HUES64 (cell line): ENCODE results near the gene SHISA7.

Experiments
- H3K27ac ChIP-seq: 2 replicates; pipeline ENCODE4 v1.7.0; 2013; ENCODE audit warnings: low read depth, low read length, inconsistent platforms
- H3K27me3 ChIP-seq: 2 replicates; pipeline ENCODE4 v1.6.1; 2013; ENCODE audit warnings: mild to moderate bottlenecking, low read length; ENCODE audit not compliant: insufficient read depth
- H3K36me3 ChIP-seq: 2 replicates; pipeline ENCODE4 v1.6.1; 2013; ENCODE audit warnings: mild to moderate bottlenecking, low read length; ENCODE audit not compliant: insufficient read depth
- H3K4me1 ChIP-seq: 2 replicates; pipeline ENCODE4 v1.6.1; 2013; ENCODE audit warnings: mild to moderate bottlenecking, low read length, moderate library complexity; ENCODE audit not compliant: insufficient read depth
- H3K4me3 ChIP-seq: 2 replicates; pipeline ENCODE4 v1.5.1; 2013; ENCODE audit warnings: mild to moderate bottlenecking, low read length, moderate library complexity
- H3K9ac ChIP-seq: 2 replicates; pipeline ENCODE4 v1.6.1; 2013; ENCODE audit warnings: mild to moderate bottlenecking, low read depth, low read length
- H3K9me3 ChIP-seq: 2 replicates; pipeline ENCODE4 v1.6.1; 2013; ENCODE audit warnings: low read depth, low read length; ENCODE audit not compliant: insufficient read depth
- WGBS: fragments of 150-250, 120-280 bp; methylation state at CpG from one replicate; pipeline ENCODE4 v1.1.7; 2013; ENCODE audit warnings: missing lambda C conversion rate; 5-methylcytosine and 5-hydroxymethylcytosine counted together

SHISA7 gene

DNA sequence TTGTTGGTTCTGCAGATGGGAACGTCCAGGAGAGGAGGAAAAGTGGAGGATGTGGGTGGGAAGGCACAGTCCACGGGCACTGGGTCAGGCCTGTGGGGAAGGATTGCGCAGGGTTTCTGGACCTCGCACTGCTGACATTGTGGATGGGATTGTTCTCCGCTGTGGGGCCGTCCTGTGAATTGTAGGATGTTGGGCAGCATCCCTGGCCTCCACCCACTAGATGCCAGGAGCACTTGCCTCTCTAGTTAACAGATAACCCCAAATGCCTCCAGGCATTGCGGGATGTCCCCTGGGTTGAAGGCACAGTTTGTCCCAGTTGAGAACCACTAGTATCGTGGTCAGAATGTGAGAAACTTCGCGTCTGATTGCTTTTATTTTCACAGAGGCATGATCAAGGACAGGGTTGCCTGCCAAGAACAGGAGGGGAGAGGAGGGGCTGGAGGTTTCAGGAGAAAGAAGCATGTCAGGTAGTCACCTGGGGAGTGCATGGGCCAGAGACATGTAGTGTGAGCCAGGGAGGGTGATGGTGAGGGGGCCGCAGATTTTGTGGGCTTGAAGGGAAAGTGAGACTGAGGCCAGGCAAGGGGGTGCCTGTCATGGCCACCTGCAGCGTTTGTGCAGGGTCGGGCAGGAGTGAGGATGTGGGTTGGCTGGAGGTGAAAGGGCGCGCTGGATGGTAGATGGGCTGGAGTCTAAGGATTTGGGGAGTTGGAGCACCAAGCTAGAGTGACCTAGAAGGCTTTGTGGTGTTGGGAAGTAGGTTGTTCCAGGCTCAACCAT lies 36.5 kb upstream of the SHISA7 start:
- Histone ChIP-seq H3K9ac (no peak overlapping the region), H3K27me3 (no peaks in the 10 kb centered on the region), H3K4me3 (no peak overlapping the region), H3K27ac (no peak overlapping the region), H3K4me1 (peaks cover 9% of the 10 kb centered on the region; the same call in 1 of the 2 replicates), H3K36me3 (no peaks in the 10 kb centered on the region), H3K9me3 (no peaks in the 10 kb centered on the region)
- WGBS = 94% methylated on average over 14 of the region's 15 CpGs

DNA sequence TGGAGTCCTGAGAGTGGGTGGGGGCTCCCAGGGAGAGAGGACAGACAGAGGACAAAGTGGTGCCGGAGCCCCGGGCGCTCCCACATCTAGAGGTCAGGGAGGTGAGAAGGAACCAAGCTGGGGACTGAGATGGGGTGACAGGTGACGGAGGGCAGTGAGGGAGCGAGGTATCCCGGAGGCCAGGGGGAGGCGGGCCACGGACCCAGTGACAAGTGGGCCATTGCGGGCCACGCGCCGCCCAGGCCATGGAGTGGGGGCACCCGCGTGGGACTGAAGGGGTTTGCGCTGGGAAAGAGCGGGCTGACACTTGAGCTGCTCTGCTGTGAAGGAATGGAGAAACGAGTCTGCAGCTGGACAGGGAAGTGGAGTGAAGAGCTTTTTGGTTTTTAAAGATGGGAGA lies 35.9 kb upstream of the SHISA7 start:
- no peaks in the 10 kb centered on the region for H3K9me3 ChIP-seq
- peaks cover 8% of the 10 kb centered on the region; the same call in 1 of the 2 replicates for H3K4me1 ChIP-seq
- H3K27me3 ChIP-seq = no peaks in the 10 kb centered on the region
- no peak overlapping the region for H3K9ac ChIP-seq
- no peak overlapping the region for H3K4me3 ChIP-seq
- 93% methylated on average over 17 of the region's 17 CpGs for WGBS
- no peaks in the 10 kb centered on the region for H3K36me3 ChIP-seq
- H3K27ac ChIP-seq = no peak overlapping the region

DNA sequence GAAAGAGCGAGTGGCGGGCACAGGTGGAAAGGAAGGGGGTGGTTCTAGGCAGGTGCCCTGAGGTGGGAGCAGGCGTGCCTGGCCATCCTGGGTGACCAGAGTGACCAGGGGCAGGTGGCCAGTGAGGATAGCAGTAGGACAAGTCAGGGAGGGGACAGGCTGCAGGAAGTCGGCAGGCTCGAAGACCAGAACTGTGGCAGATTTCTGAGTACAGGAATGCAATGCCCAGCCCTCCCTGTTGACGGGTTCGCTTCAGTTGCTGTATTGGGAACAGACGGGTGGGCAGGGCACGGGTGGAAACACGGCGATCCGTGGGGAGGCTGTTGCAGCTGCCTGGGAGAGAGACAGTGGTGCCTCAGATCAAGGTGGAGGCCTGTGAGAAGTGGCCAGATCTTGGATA lies 35.3 kb upstream of the SHISA7 start:
- H3K27ac ChIP-seq = no peak overlapping the region
- WGBS = 89% methylated on average over 12 of the region's 12 CpGs

DNA sequence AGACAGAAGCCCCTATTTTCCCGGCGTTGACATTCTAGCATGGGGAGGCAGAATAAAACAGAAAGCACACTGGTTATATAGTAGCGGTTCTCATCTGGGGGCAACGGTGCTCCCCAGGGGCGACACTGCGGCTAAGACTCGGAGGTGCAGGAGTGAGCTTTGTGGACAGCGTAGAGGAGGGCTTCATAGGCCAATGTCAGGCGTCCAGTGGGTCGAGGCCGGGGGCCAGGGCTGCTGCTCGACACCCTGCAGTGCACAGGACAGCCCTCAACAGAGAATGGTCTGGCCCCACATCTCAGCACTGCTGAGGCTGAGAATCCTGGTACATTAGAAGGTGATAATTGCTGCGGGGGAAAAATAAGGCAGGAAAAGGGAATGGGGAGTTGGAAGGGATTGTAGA lies 34.8 kb upstream of the SHISA7 start:
- no peak overlapping the region for H3K9ac ChIP-seq
- 88% methylated on average over 13 of the region's 13 CpGs for WGBS
- 0 out of 2 replicates have a peak overlapping the region, but pooled peaks have one; percentile 64 for H3K4me3 ChIP-seq
- peaks cover 11% of the 10 kb centered on the region for H3K4me1 ChIP-seq
- no peaks in the 10 kb centered on the region for H3K36me3 ChIP-seq
- no peaks in the 10 kb centered on the region for H3K27me3 ChIP-seq
- no peaks in the 10 kb centered on the region for H3K9me3 ChIP-seq
- H3K27ac ChIP-seq = no peak overlapping the region

More for the DNA sequence above, 35.3 kb upstream of the SHISA7 start:
- Histone ChIP-seq H3K36me3 (no peaks in the 10 kb centered on the region), H3K9ac (no peak overlapping the region), H3K27me3 (no peaks in the 10 kb centered on the region), H3K4me1 (peaks cover 7% of the 10 kb centered on the region), H3K9me3 (no peaks in the 10 kb centered on the region), H3K4me3 (no peak overlapping the region)

DNA sequence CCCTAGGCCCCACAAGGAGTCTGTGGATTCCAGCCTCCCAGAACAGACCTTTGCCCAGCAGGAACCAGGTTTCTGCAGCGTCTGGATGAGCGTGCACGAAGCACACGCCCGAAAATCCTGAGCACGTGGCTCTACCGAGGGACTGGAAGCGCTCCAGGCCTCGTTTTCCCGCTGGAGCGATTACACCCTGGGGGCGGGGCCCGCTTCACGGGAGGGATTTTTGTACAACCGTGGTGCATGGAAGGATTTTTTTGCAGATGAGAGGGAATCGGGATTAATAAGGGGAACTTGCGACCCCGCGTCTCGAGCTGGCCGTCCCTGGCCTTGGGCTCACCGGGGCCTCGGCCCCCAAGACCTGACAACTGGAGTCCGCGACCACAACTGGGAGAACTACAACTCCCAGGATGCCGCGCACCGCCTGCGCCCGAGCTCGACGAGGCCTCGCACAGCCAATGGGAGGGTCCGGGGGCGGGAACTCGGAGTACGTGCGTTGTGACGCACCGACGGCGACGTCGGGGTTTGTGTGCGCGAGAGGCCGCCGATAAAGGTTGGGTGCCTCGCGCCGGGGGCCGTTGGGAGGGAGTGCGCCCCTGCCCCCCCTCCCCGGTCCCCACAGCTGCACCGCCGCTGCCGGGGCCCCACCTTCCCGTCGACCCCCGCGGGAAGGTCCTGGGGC lies 33.1 kb upstream of the SHISA7 start, which contains the start of gene ZNF628:
Gene ZNF628 (plus strand): TSS at position 518 of the 676 bp plus-strand sequence. CDS start 3,294 bp downstream, outside the sequence.
- Histone ChIP-seq H3K27ac (peak within 1 kb of the TSS; percentile 90; the same call in 1 of the 2 replicates), H3K9ac (peak within 1 kb of the TSS; percentile 51), H3K4me3 (peak within 1 kb of the TSS; percentile 64), H3K9me3 (no peaks in the 10 kb centered on the region), H3K36me3 (no peaks in the 10 kb centered on the region), H3K27me3 (no peaks in the 10 kb centered on the region), H3K4me1 (peaks cover 11% of the 10 kb centered on the region)
- 2% methylated on average over 52 of the region's 61 CpGs for WGBS

DNA sequence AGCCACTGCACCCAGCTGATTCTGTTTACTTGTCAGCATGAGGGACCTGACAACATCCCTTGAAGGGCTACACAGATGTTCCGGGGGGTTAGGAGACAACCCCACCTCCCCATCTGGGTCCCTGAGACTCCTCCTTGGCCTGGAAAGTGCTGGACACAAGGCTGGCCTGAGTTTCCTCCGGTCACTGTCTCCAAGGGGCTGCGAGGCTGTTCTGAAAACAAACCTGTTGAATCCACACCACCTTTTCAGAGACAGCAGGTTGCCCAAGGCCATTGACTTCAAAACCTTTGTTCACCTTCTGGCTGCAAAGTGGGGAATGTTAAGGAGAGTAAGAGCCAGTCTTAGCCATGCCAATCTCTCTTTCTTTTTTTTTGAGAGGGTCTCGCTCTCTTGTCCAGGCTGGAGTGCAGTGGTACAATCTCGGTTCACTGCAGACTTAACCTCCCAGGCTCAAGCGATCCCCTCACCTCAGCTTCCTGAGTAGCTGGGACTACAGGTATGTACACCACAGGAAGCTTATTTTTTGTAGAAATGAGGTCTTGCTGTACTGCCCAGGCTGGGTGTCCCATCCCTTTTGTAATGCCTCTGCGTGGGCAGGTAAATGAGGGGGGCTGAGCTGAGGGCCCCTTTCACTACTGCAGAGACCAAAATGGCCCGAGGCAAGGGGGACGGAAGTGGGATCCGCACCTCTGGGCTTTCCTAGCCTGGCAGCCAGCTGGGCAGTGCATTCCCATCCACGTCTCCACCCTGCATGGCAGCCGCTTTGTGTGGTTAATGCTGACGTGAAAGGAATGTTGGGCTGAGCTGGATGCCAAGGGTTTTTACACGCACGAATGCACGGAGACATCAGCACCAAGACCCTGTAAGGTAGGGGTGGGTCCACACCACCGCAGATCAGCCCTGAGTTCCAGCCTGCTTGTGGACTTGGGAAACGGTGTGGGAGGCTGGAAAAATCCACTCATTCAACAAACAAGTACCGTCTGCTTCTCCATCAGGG lies 31.5 kb upstream of the SHISA7 start:
- Histone ChIP-seq H3K9me3 (no peaks in the 10 kb centered on the region), H3K36me3 (no peaks in the 10 kb centered on the region), H3K4me3 (no peak overlapping the region), H3K9ac (no peak overlapping the region), H3K27ac (peak overlapping the region; percentile 41; the same call in 1 of the 2 replicates), H3K4me1 (peaks cover 11% of the 10 kb centered on the region), H3K27me3 (no peaks in the 10 kb centered on the region)
- WGBS = 90% methylated on average over 19 of the region's 19 CpGs

DNA sequence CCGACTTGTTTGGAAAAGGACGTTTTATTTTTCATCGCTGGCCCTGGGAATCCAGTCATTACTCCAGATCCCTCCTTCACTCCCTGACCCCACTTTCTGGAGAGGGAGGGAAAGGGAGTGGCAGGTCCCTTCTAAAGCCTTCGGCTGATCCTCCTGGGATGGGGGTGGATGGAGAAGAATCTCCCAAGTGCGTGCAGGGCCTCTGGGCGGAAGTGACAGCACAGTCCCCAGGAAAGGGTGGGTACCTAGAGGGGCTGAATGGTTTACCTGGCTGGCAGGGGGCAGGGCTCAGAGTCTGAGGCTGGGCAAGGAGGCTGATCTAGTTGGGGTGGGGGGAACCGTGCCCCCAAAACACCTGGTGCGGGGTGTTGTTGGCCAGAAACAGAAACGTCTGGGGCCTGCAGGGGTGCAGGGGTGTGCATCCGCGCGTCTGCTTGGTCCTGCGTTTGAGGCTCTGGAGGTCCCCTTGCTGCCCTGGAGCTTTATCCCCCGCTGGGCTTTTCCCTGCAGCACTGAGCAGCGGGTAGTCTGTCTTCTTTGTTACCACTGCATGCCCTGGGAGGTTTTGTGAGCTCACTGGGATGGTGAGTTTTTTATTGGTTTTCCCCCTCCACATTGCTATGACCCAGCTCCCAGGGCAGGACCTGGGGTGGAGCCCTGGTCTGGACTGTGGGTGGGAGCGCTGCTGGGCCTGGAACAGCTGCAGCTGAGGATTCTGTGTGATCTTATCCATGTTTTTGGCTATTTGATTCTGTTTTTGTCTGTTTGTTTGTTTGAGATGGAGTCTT lies 30.3 kb upstream of the SHISA7 start:
- Histone ChIP-seq H3K36me3 (no peaks in the 10 kb centered on the region), H3K9ac (peak overlapping the region; percentile 48; the same call in 1 of the 2 replicates), H3K27me3 (no peaks in the 10 kb centered on the region), H3K27ac (peak overlapping the region; percentile 52; the same call in 1 of the 2 replicates), H3K4me3 (no peak overlapping the region), H3K9me3 (no peaks in the 10 kb centered on the region), H3K4me1 (peaks cover 11% of the 10 kb centered on the region)
- WGBS = 40% methylated on average over 16 of the region's 16 CpGs

DNA sequence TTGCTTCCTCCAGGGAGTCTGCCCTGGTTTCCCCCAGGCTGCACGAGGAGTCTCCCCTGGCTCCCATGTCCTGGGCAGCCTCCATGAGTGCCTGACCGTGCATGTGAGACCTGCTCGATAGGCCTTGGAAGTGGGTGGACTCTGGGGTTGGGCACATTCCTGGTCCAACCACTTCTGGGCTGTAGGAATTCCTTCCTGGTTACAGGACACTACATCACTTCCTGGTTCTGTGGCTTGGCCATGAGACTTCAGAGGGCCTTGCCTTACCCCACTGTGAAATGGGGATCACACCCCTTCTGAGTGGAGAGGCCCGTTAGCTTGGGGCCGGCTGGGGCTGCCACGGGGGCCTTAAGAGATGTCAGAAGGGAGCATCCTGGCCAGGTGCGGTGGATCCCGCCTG lies 29.4 kb upstream of the SHISA7 start:
- no peak overlapping the region for H3K4me3 ChIP-seq
- no peaks in the 10 kb centered on the region for H3K27me3 ChIP-seq
- no peaks in the 10 kb centered on the region for H3K9me3 ChIP-seq
- WGBS = 91% methylated on average over 8 of the region's 8 CpGs
- no peaks in the 10 kb centered on the region for H3K36me3 ChIP-seq
- H3K4me1 ChIP-seq = peaks cover 11% of the 10 kb centered on the region
- no peak overlapping the region for H3K9ac ChIP-seq
- no peak overlapping the region for H3K27ac ChIP-seq

DNA sequence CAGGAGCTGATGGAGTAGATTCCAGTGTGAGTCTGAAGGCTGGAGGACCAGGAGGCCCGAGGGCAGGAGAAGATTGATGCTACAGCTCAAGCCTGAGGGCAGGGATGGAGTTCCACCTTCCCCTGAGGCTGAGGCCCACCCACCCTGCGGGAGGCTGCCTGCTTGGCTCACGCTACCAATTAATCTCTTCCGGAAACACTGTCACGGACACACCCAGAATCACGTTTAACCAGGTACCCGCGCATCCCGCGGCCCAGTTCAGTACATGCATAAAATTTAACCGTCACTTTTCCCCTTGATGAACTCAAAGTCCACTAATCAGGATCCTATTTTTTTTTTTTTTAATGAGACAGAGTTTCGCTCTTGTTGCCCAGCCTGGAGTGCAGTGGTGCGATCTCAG lies 28.2 kb upstream of the SHISA7 start:
- Histone ChIP-seq H3K27me3 (peaks cover 3% of the 10 kb centered on the region; the same call in 1 of the 2 replicates), H3K9me3 (no peaks in the 10 kb centered on the region), H3K9ac (no peak overlapping the region), H3K4me1 (peaks cover 11% of the 10 kb centered on the region), H3K27ac (no peak overlapping the region), H3K36me3 (no peaks in the 10 kb centered on the region), H3K4me3 (no peak overlapping the region)
- 93% methylated on average over 13 of the region's 13 CpGs for WGBS

DNA sequence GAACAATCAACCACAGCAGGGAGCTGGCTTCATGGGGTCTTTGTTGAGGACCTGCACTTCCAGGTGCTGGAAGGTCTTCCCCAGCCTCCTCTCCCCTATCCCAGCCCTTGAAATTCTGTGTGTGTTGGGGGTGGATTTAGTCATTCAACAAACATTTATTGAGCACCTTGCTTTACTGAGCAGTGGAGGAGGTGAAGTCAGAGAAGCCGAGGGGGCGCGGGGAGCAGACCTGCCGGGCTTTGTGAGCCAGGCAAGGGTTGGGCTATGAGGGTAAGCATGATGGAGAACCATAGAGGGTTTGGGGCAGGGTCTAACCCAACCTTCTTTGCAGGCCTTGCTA lies 24.9 kb upstream of the SHISA7 start:
- H3K4me3 ChIP-seq = no peak overlapping the region

More for the DNA sequence above, 24.9 kb upstream of the SHISA7 start:
- H3K9me3 ChIP-seq = no peaks in the 10 kb centered on the region
- H3K36me3 ChIP-seq = no peaks in the 10 kb centered on the region
- no peak overlapping the region for H3K9ac ChIP-seq
- WGBS = 16% methylated on average over 4 of the region's 4 CpGs
- H3K4me1 ChIP-seq = peaks cover 6% of the 10 kb centered on the region
- peaks cover 19% of the 10 kb centered on the region for H3K27me3 ChIP-seq
- no peak overlapping the region for H3K27ac ChIP-seq
